Measurements from ENCODE around the gene CAPZB. TPM values are rescaled to one million over a fixed set of nuclear protein-coding genes. Genes with fewer than 3 reads are reported as not detected.

Gene CAPZB
- polyA plus RNA-seq, 1 donor from 2014 or later = 159 TPM

DNA sequence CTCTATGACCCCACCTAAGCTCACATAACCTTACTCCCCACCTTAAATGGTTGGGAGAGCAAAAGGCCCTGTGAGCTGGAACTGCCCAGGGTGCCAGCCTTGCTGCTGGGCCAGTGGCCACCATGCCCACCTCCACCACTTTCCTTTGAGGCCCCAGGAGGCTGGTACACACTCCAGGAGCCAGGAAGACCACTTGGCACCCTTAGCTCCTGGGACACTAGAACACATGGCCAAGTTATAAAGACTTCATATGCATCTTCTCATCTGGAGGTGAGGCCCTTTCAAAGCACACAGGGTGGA, 21.9 kb downstream of the CAPZB start:
- Histone ChIP-seq H3F3A (ENCODE audit: insufficient read depth, low read length, poor library complexity, severe bottlenecking) (no peaks in the 10 kb centered on the region), H3K9me2 (ENCODE audit: insufficient read depth, low read length) (no peaks in the 10 kb centered on the region), H3K27me3 (ENCODE audit: insufficient read depth, low read depth, low read length) (no peaks in the 10 kb centered on the region), H3K9me3 (ENCODE audit: low read length) (no peaks in the 10 kb centered on the region), H4K20me1 (ENCODE audit: insufficient read depth) (no peaks in the 10 kb centered on the region), H2AFZ (ENCODE audit: low read depth, low read length) (no peak overlapping the region), H3K79me2 (replicated peaks; ENCODE audit: insufficient read depth, low read length) (peaks cover 19% of the 10 kb centered on the region), H3K9ac (ENCODE audit: low read length) (no peak overlapping the region), H3K27ac (ENCODE audit: low read length) (no peak overlapping the region), H3K4me3 (ENCODE audit: low read length) (no peak overlapping the region), H3K36me3 (ENCODE audit: insufficient read depth, low read length) (no peaks in the 10 kb centered on the region), H3K4me2 (ENCODE audit: low read length) (no peak overlapping the region)
- TF ChIP-seq SMC3 (conservative IDR thresholded peaks at IDR 0.05; ENCODE audit: poor library complexity) (no peak), MXI1 (conservative IDR thresholded peaks at IDR 0.05; ENCODE audit: poor library complexity, severe bottlenecking) (no peak), POLR2AphosphoS5 (IDR thresholded peaks at IDR 0.05) (no peak), RAD21 (conservative IDR thresholded peaks at IDR 0.05) (no peak), EP300 (conservative IDR thresholded peaks at IDR 0.05; ENCODE audit: poor library complexity, severe bottlenecking) (no peak), TAF1 (IDR thresholded peaks at IDR 0.05; ENCODE audit: low read depth) (no peak), EZH2 (IDR thresholded peaks at IDR 0.05; ENCODE audit: borderline replicate concordance, insufficient read depth, low read length, poor library complexity, severe bottlenecking) (no peak)
- TF ChIP-seq, protein P1, sequence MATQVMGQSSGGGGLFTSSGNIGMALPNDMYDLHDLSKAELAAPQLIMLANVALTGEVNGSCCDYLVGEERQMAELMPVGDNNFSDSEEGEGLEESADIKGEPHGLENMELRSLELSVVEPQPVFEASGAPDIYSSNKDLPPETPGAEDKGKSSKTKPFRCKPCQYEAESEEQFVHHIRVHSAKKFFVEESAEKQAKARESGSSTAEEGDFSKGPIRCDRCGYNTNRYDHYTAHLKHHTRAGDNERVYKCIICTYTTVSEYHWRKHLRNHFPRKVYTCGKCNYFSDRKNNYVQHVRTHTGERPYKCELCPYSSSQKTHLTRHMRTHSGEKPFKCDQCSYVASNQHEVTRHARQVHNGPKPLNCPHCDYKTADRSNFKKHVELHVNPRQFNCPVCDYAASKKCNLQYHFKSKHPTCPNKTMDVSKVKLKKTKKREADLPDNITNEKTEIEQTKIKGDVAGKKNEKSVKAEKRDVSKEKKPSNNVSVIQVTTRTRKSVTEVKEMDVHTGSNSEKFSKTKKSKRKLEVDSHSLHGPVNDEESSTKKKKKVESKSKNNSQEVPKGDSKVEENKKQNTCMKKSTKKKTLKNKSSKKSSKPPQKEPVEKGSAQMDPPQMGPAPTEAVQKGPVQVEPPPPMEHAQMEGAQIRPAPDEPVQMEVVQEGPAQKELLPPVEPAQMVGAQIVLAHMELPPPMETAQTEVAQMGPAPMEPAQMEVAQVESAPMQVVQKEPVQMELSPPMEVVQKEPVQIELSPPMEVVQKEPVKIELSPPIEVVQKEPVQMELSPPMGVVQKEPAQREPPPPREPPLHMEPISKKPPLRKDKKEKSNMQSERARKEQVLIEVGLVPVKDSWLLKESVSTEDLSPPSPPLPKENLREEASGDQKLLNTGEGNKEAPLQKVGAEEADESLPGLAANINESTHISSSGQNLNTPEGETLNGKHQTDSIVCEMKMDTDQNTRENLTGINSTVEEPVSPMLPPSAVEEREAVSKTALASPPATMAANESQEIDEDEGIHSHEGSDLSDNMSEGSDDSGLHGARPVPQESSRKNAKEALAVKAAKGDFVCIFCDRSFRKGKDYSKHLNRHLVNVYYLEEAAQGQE (IDR thresholded peaks at IDR 0.05; ENCODE audit: borderline replicate concordance) = no peak
- TF ChIP-seq, protein P2, sequence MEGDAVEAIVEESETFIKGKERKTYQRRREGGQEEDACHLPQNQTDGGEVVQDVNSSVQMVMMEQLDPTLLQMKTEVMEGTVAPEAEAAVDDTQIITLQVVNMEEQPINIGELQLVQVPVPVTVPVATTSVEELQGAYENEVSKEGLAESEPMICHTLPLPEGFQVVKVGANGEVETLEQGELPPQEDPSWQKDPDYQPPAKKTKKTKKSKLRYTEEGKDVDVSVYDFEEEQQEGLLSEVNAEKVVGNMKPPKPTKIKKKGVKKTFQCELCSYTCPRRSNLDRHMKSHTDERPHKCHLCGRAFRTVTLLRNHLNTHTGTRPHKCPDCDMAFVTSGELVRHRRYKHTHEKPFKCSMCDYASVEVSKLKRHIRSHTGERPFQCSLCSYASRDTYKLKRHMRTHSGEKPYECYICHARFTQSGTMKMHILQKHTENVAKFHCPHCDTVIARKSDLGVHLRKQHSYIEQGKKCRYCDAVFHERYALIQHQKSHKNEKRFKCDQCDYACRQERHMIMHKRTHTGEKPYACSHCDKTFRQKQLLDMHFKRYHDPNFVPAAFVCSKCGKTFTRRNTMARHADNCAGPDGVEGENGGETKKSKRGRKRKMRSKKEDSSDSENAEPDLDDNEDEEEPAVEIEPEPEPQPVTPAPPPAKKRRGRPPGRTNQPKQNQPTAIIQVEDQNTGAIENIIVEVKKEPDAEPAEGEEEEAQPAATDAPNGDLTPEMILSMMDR (IDR thresholded peaks at IDR 0.05; ENCODE audit: poor library complexity, severe bottlenecking) = no peak

DNA sequence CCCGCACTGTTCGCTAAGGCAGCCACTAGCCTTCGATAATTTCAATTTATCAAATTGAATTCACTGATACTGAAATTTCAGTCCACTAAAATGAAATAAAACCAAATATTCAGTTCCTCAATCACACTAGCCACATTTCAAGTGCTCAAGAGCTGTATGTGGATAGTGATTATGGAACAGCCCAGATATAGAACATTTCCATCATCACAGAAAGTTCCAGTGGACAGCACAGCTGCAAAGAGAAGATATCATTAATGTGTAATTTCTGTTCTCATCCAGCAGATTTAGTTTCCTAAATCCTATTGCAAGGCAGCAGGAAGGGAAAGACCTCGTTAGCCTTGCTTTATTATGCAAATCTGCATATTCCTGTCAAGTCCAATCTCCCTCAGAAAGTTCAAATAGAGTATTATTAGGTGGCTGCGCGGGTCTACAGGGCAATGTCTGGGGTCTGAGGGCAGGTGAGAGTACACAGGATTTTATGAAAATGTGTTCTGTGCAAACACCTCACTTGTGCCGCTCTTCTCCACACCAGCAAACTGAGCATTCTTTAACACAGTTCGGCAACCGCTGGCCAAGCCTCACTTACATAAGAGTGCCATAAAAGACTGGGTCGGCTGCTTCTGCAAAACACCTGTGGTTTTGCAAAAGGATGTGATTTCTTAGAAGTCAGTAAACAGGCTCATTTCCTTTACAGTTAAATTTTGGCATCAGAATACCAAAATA, 22.4 kb downstream of the CAPZB start:
- Histone ChIP-seq H4K20me1 (ENCODE audit: insufficient read depth) (no peaks in the 10 kb centered on the region), H3K27ac (ENCODE audit: low read length) (no peak overlapping the region), H3K4me3 (ENCODE audit: low read length) (no peak overlapping the region), H3F3A (ENCODE audit: insufficient read depth, low read length, poor library complexity, severe bottlenecking) (no peaks in the 10 kb centered on the region), H3K9me2 (ENCODE audit: insufficient read depth, low read length) (no peaks in the 10 kb centered on the region), H3K4me2 (ENCODE audit: low read length) (no peak overlapping the region), H3K27me3 (ENCODE audit: insufficient read depth, low read depth, low read length) (no peaks in the 10 kb centered on the region), H3K36me3 (ENCODE audit: insufficient read depth, low read length) (no peaks in the 10 kb centered on the region), H2AFZ (ENCODE audit: low read depth, low read length) (no peak overlapping the region), H3K9ac (ENCODE audit: low read length) (no peak overlapping the region), H3K9me3 (ENCODE audit: low read length) (no peaks in the 10 kb centered on the region), H3K79me2 (replicated peaks; ENCODE audit: insufficient read depth, low read length) (peaks cover 19% of the 10 kb centered on the region)
- TF ChIP-seq EZH2 (IDR thresholded peaks at IDR 0.05; ENCODE audit: borderline replicate concordance, insufficient read depth, low read length, poor library complexity, severe bottlenecking) (no peak), SMC3 (conservative IDR thresholded peaks at IDR 0.05; ENCODE audit: poor library complexity) (no peak), POLR2AphosphoS5 (IDR thresholded peaks at IDR 0.05) (no peak), TAF1 (IDR thresholded peaks at IDR 0.05; ENCODE audit: low read depth) (no peak), MXI1 (conservative IDR thresholded peaks at IDR 0.05; ENCODE audit: poor library complexity, severe bottlenecking) (no peak), EP300 (conservative IDR thresholded peaks at IDR 0.05; ENCODE audit: poor library complexity, severe bottlenecking) (no peak), RAD21 (conservative IDR thresholded peaks at IDR 0.05) (no peak)
- TF ChIP-seq, protein P2 (IDR thresholded peaks at IDR 0.05; ENCODE audit: poor library complexity, severe bottlenecking) = no peak
- TF ChIP-seq, protein P1 (IDR thresholded peaks at IDR 0.05; ENCODE audit: borderline replicate concordance) = no peak
